Effector memory CD8-positive, alpha-beta T cell (primary cell): Measurements from ENCODE around the gene PHF23.

Source experiments
- ATAC-seq: fragments of 150-1000 bp; cut with Tn5 transposase; replicated peaks from 2 replicates; pipeline ENCODE4 v1.10.0; 2021; ENCODE audit warnings: mild to moderate bottlenecking, moderate library complexity
- DNase-seq, 3 experiments: peaks; one replicate each; pipeline ENCODE4 v3.0.0; 2021
- H3K27ac Mint-ChIP-seq, 2 donors: one replicate each; pipeline ENCODE4 v1.8.0; 2022; ENCODE audit warnings: mild to moderate bottlenecking in 2 of 2, mixed read lengths in 2 of 2, moderate library complexity in 2 of 2
- H3K27me3 Mint-ChIP-seq, 2 donors: one replicate each; pipeline ENCODE4 v1.8.0; 2022; ENCODE audit warnings: mixed read lengths in 2 of 2
- H3K36me3 Mint-ChIP-seq: one replicate; pipeline ENCODE4 v1.8.0; 2022; ENCODE audit warnings: mild to moderate bottlenecking, moderate library complexity, mixed read lengths; ENCODE audit not compliant: insufficient read depth
- H3K4me1 Mint-ChIP-seq, 2 donors: one replicate each; pipeline ENCODE4 v1.8.0; 2022; ENCODE audit warnings: low read depth in 2 of 2, mixed read lengths in 2 of 2
- H3K4me3 Mint-ChIP-seq, 2 donors: one replicate each; pipeline ENCODE4 v1.8.0; 2022; ENCODE audit warnings: mild to moderate bottlenecking in 2 of 2, mixed read lengths in 2 of 2, moderate library complexity in 2 of 2
- H3K9me3 Mint-ChIP-seq, 2 donors: one replicate each; pipeline ENCODE4 v1.8.0; 2022; ENCODE audit warnings: mixed read lengths in 2 of 2

The PHF23 gene

DNA sequence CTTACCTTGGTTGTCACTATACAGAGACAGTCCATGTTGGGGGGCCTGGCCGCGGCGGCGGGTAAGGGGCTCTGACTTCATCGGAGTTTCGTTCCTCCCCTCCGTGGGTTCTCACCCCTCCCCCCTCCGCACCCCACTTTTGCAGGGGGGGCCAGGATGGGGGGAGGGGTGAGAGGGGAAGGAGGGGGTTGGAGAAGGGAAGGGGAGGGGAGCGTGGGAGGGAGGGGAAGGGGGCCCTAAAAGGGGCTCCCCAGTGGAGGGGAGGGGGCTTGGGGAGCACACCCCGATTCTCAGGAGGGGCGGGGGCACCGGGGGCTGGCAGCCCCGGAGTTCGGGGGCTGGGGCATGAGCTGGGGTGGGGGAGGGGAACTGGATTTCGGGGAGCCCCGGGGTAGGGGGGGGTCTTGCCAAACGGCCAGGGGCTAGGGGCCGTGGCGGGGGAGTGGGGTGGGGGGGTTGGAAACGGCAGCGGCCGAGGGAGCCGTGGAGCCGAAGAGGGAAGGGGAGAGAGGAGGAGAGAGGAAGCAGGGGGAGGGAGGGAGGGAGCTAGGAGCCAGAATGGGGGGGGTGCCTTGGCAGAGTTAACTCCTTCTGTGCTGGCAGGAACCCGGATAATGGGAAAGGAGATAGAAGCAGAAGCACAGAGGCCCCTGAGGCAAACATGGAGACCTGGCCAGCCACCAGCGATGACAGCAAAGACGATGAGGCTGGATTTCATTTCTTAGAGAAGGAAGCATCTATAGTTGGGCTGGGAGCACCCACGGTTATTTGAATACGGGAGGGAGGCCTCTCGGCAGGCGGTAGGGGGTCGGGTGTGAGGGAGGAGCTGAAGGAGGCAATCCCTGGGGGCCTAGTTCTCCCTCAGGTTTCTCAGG is 21.9 kb downstream of the PHF23 start:
- peaks cover 36 to 53% of the 10 kb centered on the region in 2 donors for H3K4me1 Mint-ChIP-seq
- DNase-seq (no peak), ATAC-seq (no peak)
- H3K27ac Mint-ChIP-seq, result peak overlapping the region; percentile 75 to 100
- peaks cover 25% of the 10 kb centered on the region for H3K36me3 Mint-ChIP-seq
- peaks cover 0 to 2% of the 10 kb centered on the region in 2 donors for H3K27me3 Mint-ChIP-seq
- H3K4me3 Mint-ChIP-seq, result peak overlapping the region in 1 of 2 donors; percentile 36
- H3K9me3 Mint-ChIP-seq, result no peaks in the 10 kb centered on the region

GRCh38 chr17:7216242-7217112 is 22.8 kb downstream of the PHF23 start:
- DNase-seq (no peak), ATAC-seq (no peak)
- H3K36me3 Mint-ChIP-seq, result peaks cover 19% of the 10 kb centered on the region
- H3K27me3 Mint-ChIP-seq, result peaks cover 0 to 8% of the 10 kb centered on the region in 2 donors
- H3K4me1 Mint-ChIP-seq, result peaks cover 36 to 52% of the 10 kb centered on the region in 2 donors
- peak overlapping the region; percentile 21 to 69 for H3K4me3 Mint-ChIP-seq
- H3K9me3 Mint-ChIP-seq, result no peaks in the 10 kb centered on the region
- peak overlapping the region; percentile 72 to 100 for H3K27ac Mint-ChIP-seq

GRCh38 chr17:7215652-7216180 is 23.5 kb downstream of the PHF23 start:
- no peak for DNase-seq
- Mint-ChIP-seq H3K9me3 (no peaks in the 10 kb centered on the region), H3K4me1 (peaks cover 33 to 45% of the 10 kb centered on the region in 2 donors), H3K27ac (peak overlapping the region; percentile 72 to 100), H3K27me3 (peaks cover 0 to 10% of the 10 kb centered on the region in 2 donors), H3K4me3 (peak overlapping the region in 1 of 2 donors; percentile 69), H3K36me3 (peaks cover 18% of the 10 kb centered on the region)
- ATAC-seq, result no peak

GRCh38 chr17:7215136-7215638 is 24.1 kb downstream of the PHF23 start:
- peaks cover 0 to 15% of the 10 kb centered on the region in 2 donors for H3K27me3 Mint-ChIP-seq
- peaks cover 18% of the 10 kb centered on the region for H3K36me3 Mint-ChIP-seq
- H3K4me1 Mint-ChIP-seq, result peaks cover 27 to 39% of the 10 kb centered on the region in 2 donors
- no peaks in the 10 kb centered on the region for H3K9me3 Mint-ChIP-seq
- DNase-seq, result no peak
- no peak for ATAC-seq
- H3K4me3 Mint-ChIP-seq, result peak overlapping the region; percentile 96 to 97
- peak overlapping the region; percentile 98 to 100 for H3K27ac Mint-ChIP-seq

DNA sequence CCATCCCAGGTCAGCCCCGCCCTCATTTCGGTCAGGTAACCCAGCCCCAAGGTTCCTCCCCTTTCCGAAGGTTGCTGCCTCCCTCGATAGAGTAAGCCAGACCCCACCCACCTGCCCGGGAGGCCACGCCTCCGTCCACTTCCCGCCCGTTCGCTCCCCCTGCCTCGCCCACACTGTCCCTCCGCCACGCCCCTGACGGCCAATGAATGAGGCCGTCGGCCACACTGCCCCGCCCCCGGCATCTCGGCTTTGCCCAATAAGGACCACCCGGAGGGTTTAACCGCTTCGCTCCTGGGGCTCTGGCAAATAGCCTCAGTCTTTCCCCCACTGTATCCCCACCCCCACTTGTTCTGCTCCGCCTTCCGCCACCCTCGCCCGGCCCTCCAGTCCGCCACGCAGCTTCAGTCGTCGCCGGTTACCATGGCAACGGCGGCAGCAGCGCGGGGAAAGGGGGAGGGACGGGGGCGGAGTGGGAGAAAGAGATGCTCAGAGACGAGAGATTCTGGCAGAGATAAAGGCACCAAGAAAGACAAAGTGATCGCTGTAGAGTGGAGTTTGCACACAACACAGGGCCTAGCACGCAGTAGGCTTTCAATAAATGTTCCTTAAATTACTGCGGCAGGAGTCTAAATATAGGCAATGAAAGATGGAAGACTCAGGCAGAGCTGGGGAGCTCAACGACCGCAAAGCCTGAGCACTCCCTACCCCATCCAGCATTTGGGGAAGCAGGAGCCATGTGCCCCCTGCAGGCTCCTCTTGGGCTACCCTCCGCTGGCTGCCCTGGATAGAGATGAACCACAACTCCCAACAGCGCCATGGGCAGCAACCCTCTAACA is 24.7 kb downstream of the PHF23 start:
- Mint-ChIP-seq H3K4me3 (peak overlapping the region; percentile 96 to 97), H3K27me3 (peaks cover 0 to 22% of the 10 kb centered on the region in 2 donors), H3K9me3 (no peaks in the 10 kb centered on the region), H3K36me3 (peaks cover 18% of the 10 kb centered on the region), H3K4me1 (peaks cover 25 to 37% of the 10 kb centered on the region in 2 donors), H3K27ac (peak overlapping the region; percentile 98 to 100)
- ATAC-seq (peak; percentile 80), DNase-seq (peak; percentile 98 to 99 (median 99))

- peaks cover 23 to 32% of the 10 kb centered on the region in 2 donors for H3K4me1 Mint-ChIP-seq
- H3K27ac Mint-ChIP-seq, result peak overlapping the region; percentile 98 to 100
- peaks cover 18% of the 10 kb centered on the region for H3K36me3 Mint-ChIP-seq
- peak overlapping the region; percentile 96 to 97 for H3K4me3 Mint-ChIP-seq
- DNase-seq, result no peak
- ATAC-seq, result peak; percentile 18
- peaks cover 0 to 24% of the 10 kb centered on the region in 2 donors for H3K27me3 Mint-ChIP-seq
- H3K9me3 Mint-ChIP-seq, result no peaks in the 10 kb centered on the region
These were observed 25.4 kb downstream of the PHF23 start for GRCh38 chr17:7213895-7214299.

- ATAC-seq (no peak), DNase-seq (no peak)
- H3K4me1 Mint-ChIP-seq, result peaks cover 26% of the 10 kb centered on the region in 2 donors
- no peaks in the 10 kb centered on the region for H3K9me3 Mint-ChIP-seq
- H3K36me3 Mint-ChIP-seq, result peaks cover 22% of the 10 kb centered on the region
- H3K27me3 Mint-ChIP-seq, result peaks cover 0 to 31% of the 10 kb centered on the region in 2 donors
- H3K4me3 Mint-ChIP-seq, result no peak overlapping the region
- H3K27ac Mint-ChIP-seq, result peak overlapping the region in 1 of 2 donors; percentile 67
These were observed 27.6 kb downstream of the PHF23 start for GRCh38 chr17:7211491-7212273.

DNA sequence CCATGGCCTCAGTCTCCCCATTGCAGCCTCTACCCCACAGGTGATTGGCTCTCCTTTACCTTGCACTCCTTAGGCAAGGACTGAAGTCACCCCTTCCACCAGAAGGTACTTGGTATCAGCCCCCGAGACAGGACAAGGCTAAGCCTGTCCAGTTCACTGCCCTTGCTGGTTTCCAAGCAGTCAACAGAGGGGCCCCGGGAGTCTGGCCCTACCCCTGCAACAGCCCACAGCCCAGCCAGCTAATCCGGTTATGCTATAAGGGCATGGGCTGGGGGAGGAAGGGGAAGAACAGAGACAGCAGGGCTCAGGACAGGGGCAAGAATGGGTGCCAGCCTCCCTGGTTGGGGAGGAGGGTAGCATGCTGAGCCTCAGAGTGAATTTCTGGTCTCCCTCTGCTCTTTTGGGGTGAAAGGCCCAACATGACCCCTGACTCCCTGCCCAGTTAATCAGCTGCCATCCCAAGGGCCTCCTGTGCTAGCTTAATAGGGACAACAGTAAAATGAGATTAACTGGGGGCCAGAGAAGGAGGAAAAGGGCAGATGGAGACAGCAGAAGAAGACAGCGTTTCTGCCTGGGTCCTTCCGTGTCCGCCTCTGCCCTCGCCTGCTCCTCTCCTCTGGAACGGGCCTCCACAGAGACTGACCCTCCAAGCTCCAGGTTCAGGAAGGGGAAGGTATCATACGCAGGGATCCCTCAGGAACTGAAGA is 30.4 kb downstream of the PHF23 start:
- ATAC-seq (no peak), DNase-seq (no peak)
- H3K9me3 Mint-ChIP-seq, result no peaks in the 10 kb centered on the region
- peak overlapping the region; percentile 71 to 98 for H3K27ac Mint-ChIP-seq
- H3K4me3 Mint-ChIP-seq, result no peak overlapping the region
- peaks cover 26 to 35% of the 10 kb centered on the region in 2 donors for H3K4me1 Mint-ChIP-seq
- peaks cover 0 to 31% of the 10 kb centered on the region in 2 donors for H3K27me3 Mint-ChIP-seq
- peaks cover 33% of the 10 kb centered on the region for H3K36me3 Mint-ChIP-seq

DNA sequence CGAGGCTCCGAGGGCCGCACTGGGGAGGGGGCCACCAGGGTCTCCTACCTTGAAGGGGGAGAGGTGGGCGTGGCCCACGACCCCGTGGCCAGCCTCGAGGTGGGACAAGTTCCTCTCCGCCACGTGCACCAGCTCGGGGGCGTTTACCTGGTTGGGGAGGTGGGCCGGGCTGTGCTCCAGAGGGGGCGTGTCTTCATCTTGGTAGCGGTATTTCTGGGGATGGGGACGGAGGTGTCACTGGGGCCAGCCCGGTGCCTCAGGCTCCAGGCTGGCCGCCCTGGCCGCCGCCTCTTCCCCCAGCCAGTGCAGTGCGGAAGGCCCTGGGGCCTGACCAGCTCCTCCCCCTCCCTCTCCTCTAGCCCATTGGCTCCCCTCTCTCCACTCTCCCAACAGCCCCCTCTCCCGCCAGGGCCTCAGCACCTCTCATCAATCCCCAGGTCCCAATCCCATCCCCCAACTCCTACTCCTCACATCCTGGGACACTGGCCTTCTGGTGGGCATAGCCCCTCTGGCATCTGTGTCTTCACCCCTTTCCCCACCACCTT is 31.2 kb downstream of the PHF23 start:
- no peak for ATAC-seq
- peak overlapping the region; percentile 71 to 98 for H3K27ac Mint-ChIP-seq
- H3K4me3 Mint-ChIP-seq, result no peak overlapping the region
- peaks cover 0 to 31% of the 10 kb centered on the region in 2 donors for H3K27me3 Mint-ChIP-seq
- no peaks in the 10 kb centered on the region for H3K9me3 Mint-ChIP-seq
- DNase-seq, result no peak
- H3K36me3 Mint-ChIP-seq, result peaks cover 34% of the 10 kb centered on the region
- peaks cover 22 to 34% of the 10 kb centered on the region in 2 donors for H3K4me1 Mint-ChIP-seq

GRCh38 chr17:7207120-7208001 is 31.9 kb downstream of the PHF23 start:
- peak overlapping the region; percentile 80 to 81 for H3K4me3 Mint-ChIP-seq
- H3K4me1 Mint-ChIP-seq, result peaks cover 22 to 34% of the 10 kb centered on the region in 2 donors
- ATAC-seq (no peak), DNase-seq (no peak)
- no peaks in the 10 kb centered on the region for H3K9me3 Mint-ChIP-seq
- peaks cover 32% of the 10 kb centered on the region for H3K36me3 Mint-ChIP-seq
- peaks cover 0 to 30% of the 10 kb centered on the region in 2 donors for H3K27me3 Mint-ChIP-seq
- H3K27ac Mint-ChIP-seq, result peak overlapping the region; percentile 98
